H4 (cell line): ENCODE measurements around the gene ACTN2. TPM values are rescaled to one million over a fixed set of nuclear protein-coding genes. Genes with fewer than 3 reads are reported as not detected.

Experiments used
- total RNA-seq: library from RNA; depleted of rRNA; stranded (reverse); fragments of >200 nt; shearing (Covaris generic); gene quantifications from 2 replicates; pipeline ENCODE4 v1.2.3, GENCODE V29; 2014; rRNA removed

ACTN2 gene
- total RNA-seq, 1 experiment from 2014 or later = 1.4 TPM

Other genes with a start within 250 kb of the ACTN2 start
- 70.1 and 81.9 TPM in 2 replicates for gene LGALS8, start 162.5 kb upstream of the ACTN2 start, total RNA-seq
- 27.5 and 30.9 TPM in 2 replicates for gene HEATR1, start 82.0 kb upstream of the ACTN2 start, total RNA-seq
- gene MTR, start 108.8 kb downstream of the ACTN2 start, total RNA-seq = 8.4 and 11.3 TPM in 2 replicates